GM12892 (cell line): Measurements from ENCODE around the gene MAP2K3.

Experiments
- DNase-seq: peaks from one replicate; pipeline ENCODE4 v3.0.0; 2011; ENCODE audit not compliant: insufficient read length
- FAIRE-seq: peaks from 2 replicates; lab custom pipeline; 2011; peaks lifted over from hg19 to GRCh38; lab: Jason Lieb, UNC
- POLR2A ChIP-seq: IDR thresholded peaks from 2 replicates; pipeline ENCODE4 v1.6.1; 2011; ENCODE audit warnings: low read depth, low read length, control low read depth
- POLR2AphosphoS5 ChIP-seq: IDR thresholded peaks from 2 replicates; pipeline ENCODE4 v1.6.1; 2011; ENCODE audit warnings: low read depth, low read length, control low read depth
- TAF1 ChIP-seq: IDR thresholded peaks from 2 replicates; pipeline ENCODE4 v1.6.1; 2011; ENCODE audit warnings: low read depth, mild to moderate bottlenecking, control low read depth, low read length, borderline replicate concordance

The MAP2K3 gene

DNA sequence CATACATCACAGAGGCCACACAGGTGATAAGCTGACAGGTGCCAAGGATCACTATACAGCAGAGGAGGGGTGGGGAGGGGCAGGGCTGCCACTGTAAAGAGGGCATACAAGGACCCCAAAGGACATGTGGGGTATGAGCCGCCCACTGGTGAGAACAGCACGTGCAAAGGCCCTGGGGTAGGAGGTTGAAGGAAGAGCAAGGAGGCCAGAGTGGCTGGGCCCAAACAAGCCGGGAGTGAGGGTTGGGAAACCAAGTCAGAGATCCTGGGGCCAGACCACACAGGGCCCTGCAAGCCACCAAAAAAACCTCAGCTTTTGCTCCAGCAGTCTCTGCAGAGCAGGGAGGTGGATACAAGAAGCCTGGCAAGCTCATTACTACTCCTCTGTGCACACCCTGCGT lies 37.8 kb upstream of the MAP2K3 start:
- no peak for DNase-seq
- TF ChIP-seq TAF1 = no peak
- FAIRE-seq = no peak

DNA sequence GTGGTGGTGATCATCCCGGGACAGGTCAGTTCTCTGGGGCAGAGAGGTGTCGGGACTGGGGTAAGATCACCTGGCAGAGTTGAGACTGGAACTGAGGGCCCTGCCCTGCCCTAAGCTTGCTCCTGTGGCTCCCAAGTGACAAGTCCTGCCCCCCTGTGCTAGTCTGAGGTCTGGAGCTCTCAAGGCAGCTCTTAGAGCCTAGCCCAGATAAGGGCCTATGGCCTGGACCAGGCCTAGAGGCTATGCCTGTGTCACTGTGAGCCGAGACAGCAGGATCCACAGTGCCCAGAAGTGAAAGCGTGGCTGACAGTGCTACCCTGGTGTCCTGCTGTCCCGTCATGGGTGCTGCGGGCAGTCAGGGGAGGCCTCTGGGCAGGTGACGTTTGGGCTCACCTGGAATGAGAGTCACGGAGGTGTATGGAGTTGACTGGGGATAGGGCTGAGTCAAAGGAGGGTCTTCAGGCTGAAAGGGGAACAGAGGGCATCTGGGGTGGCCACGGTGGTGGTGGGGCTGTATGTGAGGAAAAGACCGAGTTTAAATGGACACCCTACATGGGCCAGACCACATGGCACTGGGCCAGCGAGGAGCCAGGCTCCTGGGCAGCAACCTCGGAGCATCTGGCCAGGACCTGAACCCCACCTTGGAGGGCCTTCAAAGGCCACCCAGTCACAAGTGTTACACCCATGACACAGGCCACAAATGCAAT lies 36.8 kb upstream of the MAP2K3 start:
- DNase-seq (no peak), FAIRE-seq (no peak)
- TF ChIP-seq POLR2AphosphoS5 (no peak), TAF1 (no peak), POLR2A (no peak)

DNA sequence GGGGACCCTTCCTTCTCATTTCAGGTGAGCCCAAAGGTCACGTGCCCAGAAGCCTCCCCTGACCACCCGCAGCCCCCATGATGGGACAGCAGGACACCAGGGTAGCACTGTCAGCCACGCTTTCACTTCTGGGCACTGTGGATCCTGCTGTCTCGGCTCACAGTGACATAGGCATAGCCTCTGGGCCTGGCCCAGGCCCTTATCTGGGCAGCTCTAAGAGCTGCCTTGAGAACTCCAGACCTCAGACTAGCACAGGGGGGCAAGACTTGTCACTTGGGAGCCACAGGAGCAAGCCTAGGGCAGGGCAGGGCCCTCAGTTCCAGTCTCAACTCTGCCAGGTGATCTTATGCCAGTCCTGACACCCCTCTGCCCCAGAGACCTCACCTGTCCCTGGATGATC lies 36.0 kb upstream of the MAP2K3 start:
- DNase-seq (no peak), FAIRE-seq (no peak)
- TF ChIP-seq POLR2A (no peak), POLR2AphosphoS5 (no peak), TAF1 (no peak)

DNA sequence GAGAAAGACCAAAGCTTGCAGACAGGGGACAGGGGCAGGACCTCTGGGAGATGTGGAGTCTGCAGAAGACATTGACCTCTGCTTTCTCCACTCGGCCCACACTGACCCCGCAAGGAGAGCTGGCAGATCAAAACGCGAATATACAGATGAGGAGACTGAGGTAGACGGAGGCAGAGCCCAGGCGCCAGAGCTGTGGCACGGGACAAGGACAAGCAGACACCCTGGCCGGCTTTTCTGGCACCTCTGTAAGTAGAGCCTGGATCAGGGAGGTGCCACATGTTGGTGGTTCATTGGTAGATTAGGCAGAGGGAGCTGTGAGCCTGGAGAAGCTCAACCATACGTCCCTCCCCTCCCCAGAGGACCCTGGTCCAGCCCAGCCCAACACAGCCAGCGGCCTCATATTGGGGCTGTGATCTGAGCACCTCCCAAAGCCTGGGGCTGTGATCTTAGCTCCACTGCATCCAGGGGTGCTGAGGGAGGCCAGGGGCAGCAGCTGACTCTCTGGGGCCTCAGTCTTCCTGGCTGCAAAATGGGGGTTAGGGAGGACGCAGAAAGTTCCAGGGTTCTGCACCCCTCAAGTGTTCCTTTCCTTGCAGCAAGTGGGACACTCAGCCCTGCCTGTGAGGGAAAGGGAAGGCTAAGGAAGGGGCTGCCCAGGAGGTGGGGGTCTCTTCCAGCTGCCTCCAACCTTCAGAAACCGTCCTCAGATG lies 35.3 kb upstream of the MAP2K3 start:
- no peak for FAIRE-seq
- no peak for DNase-seq
- TF ChIP-seq TAF1 (no peak), POLR2A (no peak), POLR2AphosphoS5 (no peak)

DNA sequence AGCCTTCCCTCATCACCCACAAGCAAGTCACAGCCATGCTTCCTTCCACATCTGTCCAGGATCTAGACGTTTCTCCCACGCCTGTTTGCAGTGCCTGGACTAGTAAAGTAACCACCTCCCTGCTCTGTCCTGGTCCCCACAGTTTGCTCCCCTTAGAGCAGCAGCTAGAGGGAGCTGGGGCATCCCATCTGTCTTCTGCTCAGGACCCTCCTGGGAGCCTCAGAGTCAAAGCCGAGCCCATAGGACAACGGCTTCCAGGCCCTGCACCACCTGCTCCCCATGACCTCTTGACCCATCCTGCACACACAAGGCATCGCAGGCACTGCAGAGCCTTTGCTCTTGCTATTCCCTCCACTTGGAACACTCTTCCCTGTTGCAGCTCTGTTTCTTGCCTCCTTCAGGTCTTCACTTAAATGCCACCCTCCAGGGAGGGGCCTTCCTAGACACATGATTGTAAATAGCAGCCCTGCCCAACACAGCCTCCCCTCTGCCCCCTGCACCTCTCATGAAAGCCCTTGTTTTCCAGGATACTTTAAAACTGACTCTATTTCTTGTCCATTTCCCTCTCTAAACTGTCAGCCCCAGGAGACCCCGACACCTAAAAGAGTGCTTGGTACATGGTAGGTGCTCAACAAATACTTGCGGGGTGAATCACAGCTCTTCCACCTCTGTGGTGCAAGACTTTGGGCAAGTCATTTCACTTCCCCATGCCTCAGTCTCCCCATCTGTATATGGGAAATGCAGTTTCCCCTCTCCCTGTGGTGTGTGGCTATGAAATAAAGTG lies 34.4 kb upstream of the MAP2K3 start:
- FAIRE-seq (no peak), DNase-seq (no peak)
- no peak for TF ChIP-seq TAF1

DNA sequence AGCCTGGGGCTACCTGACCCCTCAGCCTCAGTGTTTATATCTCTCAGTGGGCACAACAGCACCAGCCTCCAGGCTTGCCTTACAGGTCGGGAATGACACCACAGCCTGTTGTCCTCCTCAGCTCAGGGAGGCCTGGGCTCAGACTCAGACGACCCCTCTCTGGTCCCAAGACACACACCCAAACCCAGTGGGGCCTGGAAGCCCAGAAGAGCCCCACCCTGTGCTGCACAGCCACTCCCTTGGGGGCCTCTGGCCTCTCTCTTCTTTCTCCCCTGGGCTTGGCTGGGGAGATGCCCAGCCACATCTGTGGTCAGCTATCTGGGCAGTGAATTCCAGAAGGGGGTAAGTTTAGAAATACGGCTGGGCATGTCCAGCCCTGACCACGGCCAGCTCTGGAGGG lies 33.7 kb upstream of the MAP2K3 start:
- no peak for TF ChIP-seq TAF1
- TF ChIP-seq POLR2AphosphoS5 = no peak
- TF ChIP-seq POLR2A = no peak
- FAIRE-seq (no peak), DNase-seq (no peak)

DNA sequence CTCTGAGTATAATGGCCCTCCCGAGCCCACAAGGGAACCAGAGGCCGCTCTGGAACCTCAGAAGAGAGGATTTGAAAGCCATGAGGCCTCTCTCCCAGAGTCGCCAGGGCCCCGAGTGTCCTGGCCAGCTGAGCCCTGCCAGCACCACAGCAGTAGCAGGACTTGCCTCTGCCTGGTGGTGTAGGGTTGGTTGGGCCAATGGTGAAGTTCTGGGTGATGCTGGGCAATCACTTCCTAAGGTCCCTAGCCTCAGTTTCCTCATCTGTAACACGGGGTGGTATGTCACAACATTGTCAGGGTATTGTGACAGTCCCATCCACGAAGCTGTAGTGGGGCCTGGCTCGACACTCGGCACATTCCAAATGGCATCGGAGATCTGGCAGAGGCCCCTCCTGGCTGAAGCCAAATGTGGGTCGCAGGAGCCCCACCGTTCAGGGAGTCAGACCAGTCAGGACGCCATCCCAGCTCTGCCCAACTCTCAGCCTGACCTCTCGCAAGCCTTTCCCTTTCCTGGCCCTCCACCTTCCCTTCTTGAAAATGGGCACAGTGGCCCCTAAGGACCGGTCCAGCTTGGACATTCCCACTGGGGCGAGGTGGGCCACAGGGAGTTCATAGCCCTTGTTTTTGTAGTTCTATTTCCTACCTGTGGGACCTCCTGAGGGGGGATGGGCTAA lies 33.0 kb upstream of the MAP2K3 start:
- FAIRE-seq = no peak
- TF ChIP-seq POLR2AphosphoS5 (no peak), POLR2A (no peak), TAF1 (no peak)
- DNase-seq = no peak

DNA sequence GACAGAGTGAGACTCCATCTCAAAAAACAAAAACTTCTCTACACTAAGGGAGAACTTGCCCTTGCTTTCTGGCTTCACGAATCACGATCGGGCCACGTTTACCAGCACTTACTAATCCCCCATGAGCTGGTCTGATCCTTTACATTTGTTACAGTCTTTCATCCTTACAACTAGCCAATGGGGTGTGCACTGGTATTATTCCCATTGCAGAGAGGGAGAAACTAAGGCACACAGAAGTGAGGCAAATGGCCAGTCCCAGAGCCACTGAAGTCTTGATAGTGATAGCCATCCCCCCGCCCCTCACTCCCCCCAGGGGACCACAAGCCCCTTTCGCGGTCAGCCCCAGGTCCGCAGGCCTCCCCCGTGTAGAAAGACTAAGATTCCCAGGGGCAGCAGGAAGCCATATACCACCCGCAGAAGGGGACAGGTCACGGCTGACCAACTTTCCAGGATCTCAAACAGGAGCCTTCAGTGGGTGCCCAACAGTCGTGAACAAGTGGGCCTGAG lies 32.2 kb upstream of the MAP2K3 start:
- TF ChIP-seq TAF1 (no peak), POLR2A (no peak), POLR2AphosphoS5 (no peak)
- FAIRE-seq = no peak
- DNase-seq = no peak

DNA sequence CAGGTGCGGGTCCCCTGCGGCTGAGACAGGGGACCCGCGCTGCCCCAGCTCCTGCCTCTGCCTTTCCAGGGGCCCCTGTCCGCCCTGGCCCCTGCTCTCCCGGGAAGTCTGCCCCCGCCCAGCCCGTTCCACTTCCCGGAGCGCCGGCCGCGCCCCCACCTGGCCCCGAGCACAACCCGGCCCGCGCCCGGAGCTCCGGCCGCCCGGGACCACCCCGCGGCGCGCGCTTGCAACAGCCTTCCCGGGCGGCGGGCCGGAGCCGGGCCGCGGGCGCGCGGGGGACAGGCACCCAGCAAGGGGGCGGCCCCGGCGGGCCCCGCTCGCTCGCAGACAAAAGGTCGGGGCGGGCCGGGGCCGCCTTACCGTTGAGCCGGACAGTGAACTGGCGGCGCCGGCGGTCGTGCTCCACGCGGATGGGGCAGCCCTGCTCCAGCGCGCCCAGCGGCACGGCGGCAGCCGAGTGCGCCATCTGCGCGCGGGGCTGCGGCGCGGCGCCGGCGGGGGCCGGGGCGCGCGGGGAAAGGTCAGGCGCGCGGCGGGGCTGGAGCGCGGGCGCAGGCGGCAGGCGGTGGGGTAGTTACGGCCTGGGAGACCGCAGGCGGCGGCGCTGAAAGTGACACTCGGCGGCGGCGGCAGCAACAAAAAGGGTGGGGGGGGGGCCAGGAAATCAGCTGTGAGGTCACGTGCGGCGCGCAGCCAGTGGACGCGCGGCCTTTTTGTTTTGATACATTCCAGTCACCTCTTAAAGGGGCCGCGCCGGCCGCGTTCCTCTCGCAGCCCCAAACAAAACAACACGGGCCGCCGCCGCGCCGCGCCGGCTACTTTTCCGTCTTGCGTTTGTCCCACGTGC lies 31.5 kb upstream of the MAP2K3 start, which contains the start of gene NATD1:
TSS of gene NATD1 (minus strand) at position 615 of the 850 bp plus-strand sequence. CDS start at position 469, 146 bp downstream.
- DNase-seq (peak; percentile 82), FAIRE-seq (peak; percentile 73)
- TF ChIP-seq TAF1 (no peak), POLR2AphosphoS5 (no peak), POLR2A (no peak)
